Stimulated activated CD4-positive, alpha-beta T cell treated with anti-CD3 and anti-CD28 coated beads, Interleukin-4, amount 100 ng/mL, for 1 hour (primary cell): ENCODE results near the gene ANKRD35.
"Not testable (repeated sequence)": the region's sequence is repeated elsewhere in the genome, so short reads cannot be mapped to it uniquely, and the experiment has no call there.

ENCODE experiments used
- DNase-seq: peaks from one replicate; pipeline ENCODE4 v3.0.0-alpha.2; 2020

The ANKRD35 gene

GRCh38 chr1:145849356-145850160 is 36.1 kb downstream of the ANKRD35 start:
- DNase-seq = no peak

- no peak for DNase-seq
Observed at GRCh38 chr1:145847827-145848226, 37.8 kb downstream of the ANKRD35 start.

DNA sequence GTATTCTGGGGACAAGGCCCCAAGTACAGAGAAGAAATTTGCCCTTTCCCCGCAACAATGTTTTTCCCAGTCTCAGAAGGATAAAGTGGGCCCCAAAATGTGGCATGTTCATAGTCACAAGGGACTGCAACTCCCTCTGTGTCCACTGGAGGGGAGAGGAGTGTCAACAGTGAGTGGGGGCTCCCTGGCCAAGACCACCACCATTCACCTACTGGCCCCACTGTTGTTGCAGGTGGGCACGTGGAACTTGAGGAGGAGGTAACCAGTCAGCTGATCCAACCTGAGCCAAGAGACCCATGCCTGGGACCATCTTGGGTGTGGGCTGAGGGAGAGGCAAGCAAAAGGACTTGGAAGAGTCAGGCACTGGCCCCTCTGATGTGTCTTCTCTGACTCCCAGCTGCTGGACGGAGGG is 39.5 kb downstream of the ANKRD35 start:
- DNase-seq = peak; percentile 25

DNA sequence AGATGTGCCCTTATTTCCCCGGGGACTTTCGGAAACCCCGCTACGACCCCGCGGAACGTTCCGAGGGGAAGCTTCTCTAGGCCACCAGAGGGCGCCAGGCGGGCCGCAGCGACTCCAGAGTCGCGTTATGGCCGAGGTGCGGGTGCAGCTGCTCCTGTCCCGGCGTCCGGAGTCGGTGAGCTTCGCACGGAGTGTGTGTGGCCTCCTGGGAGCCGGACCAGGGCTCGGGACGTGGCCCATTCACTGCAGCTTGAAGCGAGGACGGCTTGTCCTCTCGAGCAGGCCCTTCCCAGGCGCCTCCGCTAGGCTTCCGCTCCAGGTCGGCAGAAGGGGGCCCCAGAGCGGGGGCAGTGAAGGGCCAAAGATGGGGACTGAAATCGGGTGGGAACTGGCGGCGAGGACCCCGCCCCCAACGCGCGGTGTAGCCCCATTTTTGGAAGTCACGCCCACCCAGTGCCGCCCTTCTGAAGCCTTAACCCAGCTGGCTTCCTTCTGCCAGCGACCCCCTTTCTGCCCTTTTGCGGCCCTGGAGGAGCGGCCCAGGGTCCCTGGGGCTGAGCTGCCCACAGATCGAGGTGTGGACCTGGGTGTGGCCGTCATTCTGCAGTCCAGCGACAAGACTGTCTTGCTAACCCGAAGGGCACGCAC is 40.0 kb downstream of the ANKRD35 start, which contains the start of gene NUDT17:
TSS of gene NUDT17 (plus strand) at position 117 of the 648 bp plus-strand sequence. CDS start at position 128, 11 bp downstream.
- peak; percentile 80 for DNase-seq

DNA sequence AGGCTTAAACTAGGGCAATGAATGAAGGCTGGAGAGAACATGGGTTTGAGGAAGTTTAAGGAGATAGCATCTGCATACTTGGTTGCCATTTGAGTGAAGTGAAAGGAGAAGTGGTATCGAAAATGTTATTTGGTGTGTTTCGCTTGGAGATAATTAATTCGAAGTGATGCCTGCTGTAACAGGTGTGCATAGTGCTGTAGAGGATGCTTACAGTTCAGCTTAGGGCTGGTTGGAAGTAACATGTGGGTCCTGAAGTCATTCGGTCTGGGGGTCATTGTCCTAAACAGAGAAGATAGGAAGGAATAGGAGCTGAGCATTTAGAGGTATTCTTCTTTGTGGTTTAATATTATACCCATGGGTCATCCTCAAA is 40.5 kb downstream of the ANKRD35 start:
- no peak for DNase-seq

DNA sequence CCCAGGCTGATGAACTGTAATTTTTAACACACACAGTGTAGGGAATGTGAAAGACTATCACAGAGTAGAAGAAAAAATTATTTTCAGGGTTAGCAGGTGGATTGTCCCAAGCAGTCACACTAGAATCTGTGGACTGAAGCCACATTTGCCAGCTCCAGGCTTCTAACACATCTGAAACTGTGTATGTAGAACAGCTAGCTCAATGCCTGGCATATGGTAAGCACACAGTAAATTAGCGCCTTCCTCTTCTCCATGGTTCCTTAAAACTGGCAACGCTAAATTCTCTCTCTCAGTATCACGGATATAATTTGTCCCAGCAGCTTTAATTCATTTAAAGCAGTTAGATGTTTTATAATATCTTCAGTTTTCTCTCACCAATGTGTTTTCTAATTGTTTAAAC is 42.6 kb downstream of the ANKRD35 start:
- DNase-seq = no peak

GRCh38 chr1:145837656-145838055 is 48.0 kb downstream of the ANKRD35 start:
- DNase-seq = no peak

DNA sequence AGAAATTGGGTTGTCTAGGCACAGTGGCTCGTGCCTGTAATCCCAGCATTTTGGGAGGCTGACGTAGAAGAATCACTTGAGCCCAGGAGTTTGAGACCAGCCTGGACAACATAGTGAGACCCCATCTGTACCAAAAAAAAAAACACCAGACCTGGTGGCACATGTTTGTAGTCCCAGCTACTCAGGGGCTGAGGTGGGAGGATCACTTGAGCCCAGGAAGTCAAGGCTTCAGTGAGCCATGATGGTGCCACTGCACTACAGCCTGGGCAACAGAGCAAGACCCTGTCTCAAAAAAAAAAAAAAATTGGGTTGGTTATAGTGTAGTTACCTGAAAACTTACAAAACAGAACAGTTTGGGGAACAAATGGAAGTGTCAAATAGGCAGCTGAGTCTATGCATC is 54.9 kb downstream of the ANKRD35 start:
- not testable (repeated sequence) for DNase-seq

DNA sequence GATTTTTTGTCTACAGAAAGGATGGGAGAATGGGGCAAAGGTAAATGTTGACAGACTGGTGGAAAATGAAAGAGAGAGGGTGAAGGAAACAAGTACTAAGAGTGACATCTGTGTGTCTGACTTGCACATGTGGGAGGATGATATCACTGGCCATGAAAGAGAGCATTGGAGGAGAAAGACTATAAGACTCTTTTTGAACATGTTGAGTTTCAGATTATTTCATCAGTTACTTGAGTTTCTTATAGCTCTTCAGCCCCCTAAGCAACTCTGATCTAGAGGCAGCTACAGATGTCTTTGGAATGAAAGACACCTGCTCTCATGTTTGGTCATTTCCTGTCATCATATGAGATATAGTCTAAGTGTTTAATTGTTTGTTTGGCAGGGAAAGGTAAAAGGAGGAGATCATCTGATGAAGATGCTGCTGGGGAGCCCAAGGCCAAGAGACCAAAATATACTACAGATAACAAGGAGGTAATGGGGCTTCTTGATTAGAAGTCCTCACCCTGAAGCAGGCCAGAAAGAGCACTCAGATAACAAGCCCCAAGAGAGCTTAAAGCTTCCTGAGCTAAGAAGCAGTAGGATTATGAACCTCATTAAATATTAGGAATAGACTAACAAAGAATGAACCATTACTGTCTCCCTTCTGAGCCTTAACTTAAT is 57.2 kb downstream of the ANKRD35 start:
- no peak for DNase-seq

- DNase-seq = no peak
Observed at GRCh38 chr1:145827966-145828365, 57.7 kb downstream of the ANKRD35 start.

- DNase-seq = no peak
Observed at GRCh38 chr1:145826030-145826429, 59.6 kb downstream of the ANKRD35 start.

DNA sequence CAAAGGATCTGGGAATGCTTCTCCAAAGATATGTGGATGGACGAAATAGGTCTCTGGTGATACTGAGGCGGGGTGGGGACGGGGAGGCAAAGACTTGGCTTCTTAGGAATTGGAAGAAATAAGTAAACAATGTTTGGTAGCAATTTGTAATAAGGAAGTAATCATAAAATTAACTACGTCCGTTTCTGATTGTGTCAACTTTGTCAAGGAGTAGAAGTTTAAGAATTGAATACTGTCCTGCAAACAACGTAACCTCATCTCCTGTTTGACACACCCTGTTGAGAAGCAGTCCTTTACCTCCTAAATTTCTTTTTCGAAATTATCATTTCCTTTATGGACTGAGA is 61.2 kb downstream of the ANKRD35 start:
- no peak for DNase-seq

GRCh38 chr1:145823565-145824498 is 61.8 kb downstream of the ANKRD35 start, which contains the start of the genes POLR3C and RNF115:
Gene POLR3C (plus strand): TSS chr1:145824200. CDS start chr1:145825777, 1,577 bp downstream.
Gene RNF115 (minus strand): TSS chr1:145824095. CDS start chr1:145823873, 222 bp downstream.
- DNase-seq = peak; percentile 85

DNA sequence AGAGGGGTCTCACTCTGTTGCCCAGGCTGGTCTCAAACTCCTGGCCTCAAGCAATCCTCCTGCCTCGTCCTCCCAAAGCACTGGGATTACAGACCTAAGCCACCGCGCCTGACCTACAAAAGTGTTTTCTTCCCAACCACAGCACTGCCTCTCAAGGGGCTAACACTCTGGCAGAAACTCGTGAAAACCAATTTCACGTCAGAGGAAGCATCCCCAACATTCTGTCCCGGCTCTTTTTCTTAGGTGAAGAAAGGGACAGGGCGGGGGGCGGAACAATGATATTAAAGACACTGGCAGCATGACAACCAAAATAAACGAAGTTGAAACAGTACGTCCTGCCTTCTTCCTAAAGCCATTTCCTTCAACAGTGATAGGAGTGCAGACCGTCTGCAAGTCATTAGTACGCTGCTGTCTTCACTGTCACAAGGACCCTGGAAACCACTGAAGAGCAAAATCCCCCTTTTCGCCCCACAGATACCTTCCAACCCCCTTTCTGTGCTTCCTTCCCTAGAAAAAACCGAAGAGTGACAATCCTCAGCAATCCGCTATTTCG is 62.8 kb downstream of the ANKRD35 start:
- not testable (repeated sequence) for DNase-seq

DNA sequence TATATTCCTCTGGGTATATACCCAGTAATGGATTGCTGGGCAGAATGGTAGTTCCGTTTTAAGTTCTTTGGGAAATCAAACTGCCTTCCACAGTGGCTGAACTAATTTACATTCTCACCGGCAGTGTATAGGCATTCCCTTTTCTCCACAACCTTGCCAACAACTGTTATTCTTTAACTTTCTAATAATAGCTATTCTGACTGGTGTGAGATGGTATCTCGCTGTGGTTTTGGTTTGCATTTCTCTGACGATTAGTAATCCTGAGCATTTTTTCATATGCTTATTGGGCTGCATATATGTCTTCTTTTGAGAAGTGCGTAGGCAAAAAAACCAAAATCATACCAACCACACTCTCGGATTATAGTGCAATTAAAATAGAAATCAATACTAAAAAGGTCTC is 67.6 kb downstream of the ANKRD35 start:
- not testable (repeated sequence) for DNase-seq
